IPS-20b (cell line): ENCODE measurements around the gene MCTP1.

ENCODE experiments used
- H3K27ac ChIP-seq: one replicate; pipeline ENCODE4 v1.5.1; 2013; ENCODE audit warnings: low read length
- H3K27me3 ChIP-seq: 2 replicates; pipeline ENCODE4 v1.6.1; 2013; ENCODE audit warnings: mild to moderate bottlenecking, low read length, inconsistent platforms; ENCODE audit not compliant: insufficient read depth
- H3K36me3 ChIP-seq: 2 replicates; pipeline ENCODE4 v1.6.1; 2013; ENCODE audit warnings: low read depth, mild to moderate bottlenecking, inconsistent platforms, low read length, moderate library complexity; ENCODE audit not compliant: insufficient read depth
- H3K4me1 ChIP-seq: 2 replicates; pipeline ENCODE4 v1.6.1; 2013; ENCODE audit warnings: mild to moderate bottlenecking, control low read depth, inconsistent platforms, low read length, moderate library complexity; ENCODE audit not compliant: insufficient read depth
- H3K4me3 ChIP-seq: 2 replicates; pipeline ENCODE4 v1.5.1; 2013; ENCODE audit warnings: mild to moderate bottlenecking, low read length, inconsistent platforms
- H3K9ac ChIP-seq: 2 replicates; pipeline ENCODE4 v1.6.1; 2013; ENCODE audit warnings: low read depth, mild to moderate bottlenecking, inconsistent platforms, low read length, moderate library complexity
- H3K9me3 ChIP-seq: 2 replicates; pipeline ENCODE4 v1.6.1; 2013; ENCODE audit warnings: mild to moderate bottlenecking, low read depth, low read length, inconsistent platforms; ENCODE audit not compliant: insufficient read depth

MCTP1 gene

GRCh38 chr5:94888674-94889073 lies 396.2 kb downstream of the MCTP1 start:
- Histone ChIP-seq H3K4me3 (no peak overlapping the region), H3K9me3 (no peaks in the 10 kb centered on the region), H3K4me1 (peaks cover 7% of the 10 kb centered on the region; the same call in 1 of the 2 replicates), H3K27me3 (no peaks in the 10 kb centered on the region; the same call in 1 of the 2 replicates), H3K27ac (no peak overlapping the region), H3K36me3 (no peaks in the 10 kb centered on the region), H3K9ac (no peak overlapping the region)

GRCh38 chr5:94885931-94886330 lies 399.0 kb downstream of the MCTP1 start:
- Histone ChIP-seq H3K4me1 (peaks cover 2% of the 10 kb centered on the region; the same call in 1 of the 2 replicates), H3K9ac (no peak overlapping the region), H3K27me3 (peaks cover 3% of the 10 kb centered on the region; the same call in 1 of the 2 replicates), H3K27ac (no peak overlapping the region), H3K36me3 (no peaks in the 10 kb centered on the region), H3K9me3 (no peaks in the 10 kb centered on the region), H3K4me3 (no peak overlapping the region)

- H3K27ac ChIP-seq = no peak overlapping the region
- H3K9ac ChIP-seq = no peak overlapping the region
- no peaks in the 10 kb centered on the region for H3K9me3 ChIP-seq
- H3K4me3 ChIP-seq = no peak overlapping the region
- peaks cover 3% of the 10 kb centered on the region; the same call in 1 of the 2 replicates for H3K27me3 ChIP-seq
- no peaks in the 10 kb centered on the region for H3K36me3 ChIP-seq
- H3K4me1 ChIP-seq = peaks cover 2% of the 10 kb centered on the region; the same call in 1 of the 2 replicates
Observed at GRCh38 chr5:94884311-94884710, 400.6 kb downstream of the MCTP1 start.

- peaks cover 22% of the 10 kb centered on the region for H3K4me1 ChIP-seq
Observed at GRCh38 chr5:94872526-94872925, 412.4 kb downstream of the MCTP1 start.

GRCh38 chr5:94870511-94871183 lies 414.2 kb downstream of the MCTP1 start:
- no peak overlapping the region for H3K9ac ChIP-seq
- no peaks in the 10 kb centered on the region for H3K36me3 ChIP-seq
- peaks cover 35% of the 10 kb centered on the region for H3K4me1 ChIP-seq
- no peaks in the 10 kb centered on the region for H3K9me3 ChIP-seq
- no peak overlapping the region for H3K4me3 ChIP-seq
- no peak overlapping the region for H3K27ac ChIP-seq
- H3K27me3 ChIP-seq = no peaks in the 10 kb centered on the region

More at GRCh38 chr5:94872526-94872925, 412.4 kb downstream of the MCTP1 start:
- Histone ChIP-seq H3K4me3 (no peak overlapping the region), H3K9me3 (no peaks in the 10 kb centered on the region), H3K27me3 (no peaks in the 10 kb centered on the region), H3K36me3 (no peaks in the 10 kb centered on the region), H3K9ac (no peak overlapping the region), H3K27ac (no peak overlapping the region)

GRCh38 chr5:94869921-94870320 lies 415.0 kb downstream of the MCTP1 start:
- no peaks in the 10 kb centered on the region for H3K36me3 ChIP-seq

GRCh38 chr5:94863951-94864350 lies 420.9 kb downstream of the MCTP1 start:
- no peak overlapping the region for H3K4me3 ChIP-seq
- no peaks in the 10 kb centered on the region for H3K36me3 ChIP-seq
- no peaks in the 10 kb centered on the region for H3K9me3 ChIP-seq
- H3K27me3 ChIP-seq = no peaks in the 10 kb centered on the region
- H3K9ac ChIP-seq = no peak overlapping the region
- peaks cover 29% of the 10 kb centered on the region; the same call in 1 of the 2 replicates for H3K4me1 ChIP-seq
- no peak overlapping the region for H3K27ac ChIP-seq

More at GRCh38 chr5:94869921-94870320, 415.0 kb downstream of the MCTP1 start:
- Histone ChIP-seq H3K4me3 (no peak overlapping the region), H3K9me3 (no peaks in the 10 kb centered on the region), H3K9ac (no peak overlapping the region), H3K27ac (no peak overlapping the region), H3K4me1 (peaks cover 35% of the 10 kb centered on the region), H3K27me3 (no peaks in the 10 kb centered on the region)

GRCh38 chr5:94857111-94857510 lies 427.8 kb downstream of the MCTP1 start:
- H3K27me3 ChIP-seq = no peaks in the 10 kb centered on the region
- H3K27ac ChIP-seq = no peak overlapping the region
- no peaks in the 10 kb centered on the region for H3K36me3 ChIP-seq
- no peaks in the 10 kb centered on the region for H3K9me3 ChIP-seq
- H3K9ac ChIP-seq = no peak overlapping the region
- no peak overlapping the region for H3K4me3 ChIP-seq
- peaks cover 25% of the 10 kb centered on the region for H3K4me1 ChIP-seq

GRCh38 chr5:94856257-94856800 lies 428.6 kb downstream of the MCTP1 start:
- peaks cover 25% of the 10 kb centered on the region for H3K4me1 ChIP-seq
- H3K27me3 ChIP-seq = no peaks in the 10 kb centered on the region

GRCh38 chr5:94855543-94855942 lies 429.4 kb downstream of the MCTP1 start:
- Histone ChIP-seq H3K4me1 (peaks cover 25% of the 10 kb centered on the region), H3K27ac (no peak overlapping the region), H3K9me3 (no peaks in the 10 kb centered on the region), H3K36me3 (no peaks in the 10 kb centered on the region), H3K9ac (no peak overlapping the region), H3K4me3 (no peak overlapping the region), H3K27me3 (no peaks in the 10 kb centered on the region)

More at GRCh38 chr5:94856257-94856800, 428.6 kb downstream of the MCTP1 start:
- no peak overlapping the region for H3K4me3 ChIP-seq
- no peaks in the 10 kb centered on the region for H3K9me3 ChIP-seq
- no peak overlapping the region for H3K9ac ChIP-seq
- H3K27ac ChIP-seq = no peak overlapping the region
- H3K36me3 ChIP-seq = no peaks in the 10 kb centered on the region

GRCh38 chr5:94853120-94853519 lies 431.8 kb downstream of the MCTP1 start:
- peaks cover 33% of the 10 kb centered on the region for H3K4me1 ChIP-seq
- peak overlapping the region; percentile 15 for H3K27ac ChIP-seq
- no peaks in the 10 kb centered on the region for H3K36me3 ChIP-seq
- no peaks in the 10 kb centered on the region for H3K27me3 ChIP-seq
- peak overlapping the region; percentile 41 for H3K4me3 ChIP-seq
- no peaks in the 10 kb centered on the region for H3K9me3 ChIP-seq
- H3K9ac ChIP-seq = peak overlapping the region; percentile 34; the same call in 1 of the 2 replicates

GRCh38 chr5:94850960-94851359 lies 433.9 kb downstream of the MCTP1 start:
- Histone ChIP-seq H3K27me3 (no peaks in the 10 kb centered on the region), H3K36me3 (no peaks in the 10 kb centered on the region), H3K9ac (no peak overlapping the region), H3K27ac (no peak overlapping the region), H3K9me3 (no peaks in the 10 kb centered on the region), H3K4me1 (peaks cover 30% of the 10 kb centered on the region), H3K4me3 (no peak overlapping the region)
